Adipose tissue (tissue), 3 donors: ENCODE data around the gene ZFYVE1. TPM values are rescaled to one million over a fixed set of nuclear protein-coding genes. Genes with fewer than 3 reads are reported as not detected.
"Not testable (repeated sequence)": the region's sequence is repeated elsewhere in the genome, so short reads cannot be mapped to it uniquely, and the experiment has no call there.

Experiments
- H3K27ac ChIP-seq: one replicate; pipeline ENCODE4 v1.5.1; 2013; ENCODE audit warnings: low read depth, low read length
- WGBS, 3 donors: extraction: QIAGEN DNeasy Blood & Tissue Kit; methylation state at CpG; one replicate each; pipeline ENCODE4 v1.1.7; 2013; 5-methylcytosine and 5-hydroxymethylcytosine counted together
- polyA plus RNA-seq, 3 donors: library from polyadenylated mRNA; stranded (reverse); fragments of 200-250 nt; gene quantifications; one replicate each; pipeline ENCODE4 v1.2.3, GENCODE V29; 2013
- donor health status: healthy with polysubstance abuse.
- donor health status: Bipolar disorder and iron deficiency.
- donor health status: healthy.

The ZFYVE1 gene
- 1 to 10 TPM; 4.9 to 7.5 (median 6.7) TPM for polyA plus RNA-seq

- no peak within 1 kb of the TSS for H3K27ac ChIP-seq
- 1% methylated on average over 36 to 41 of the region's 42 CpGs for WGBS, 3 donors
Measured at GRCh38 chr14:73026845-73027542, at the start of gene ZFYVE1. Gene ZFYVE1, minus strand, starts transcription at chr14:73027106. Its CDS starts 2,598 bp downstream, at chr14:73024508.

- WGBS, 3 donors = 93 to 98% (median 98%) methylated on average over 4 of the region's 4 CpGs
- no peak overlapping the region for H3K27ac ChIP-seq
Measured at GRCh38 chr14:73069585-73069984, 42.7 kb upstream of the ZFYVE1 start.

GRCh38 chr14:73058922-73059673, 32.2 kb upstream of the ZFYVE1 start:
- 0% methylated on average over 24 to 27 of the region's 27 CpGs for WGBS, 3 donors
- peak overlapping the region; percentile 77 for H3K27ac ChIP-seq

- WGBS, 3 donors = 0% methylated on average over 53 to 57 of the region's 57 CpGs
- H3K27ac ChIP-seq = peak within 1 kb of the TSS; percentile 77
Measured at GRCh38 chr14:73058224-73058921, 31.5 kb upstream of the ZFYVE1 start, which contains the start of gene RBM25. Gene RBM25, plus strand, starts transcription at chr14:73058534. Its CDS starts 13,108 bp downstream, at chr14:73071642.

- 3 to 9% (median 5%) methylated on average over 8 of the region's 8 CpGs for WGBS, 3 donors
- peak overlapping the region; percentile 76 for H3K27ac ChIP-seq
Measured at GRCh38 chr14:73057944-73058223, 31.0 kb upstream of the ZFYVE1 start.

GRCh38 chr14:73055251-73055650, 28.3 kb upstream of the ZFYVE1 start:
- 89 to 96% (median 91%) methylated on average over 1 of the region's 1 CpG for WGBS, 3 donors
- no peak overlapping the region for H3K27ac ChIP-seq

- no peak overlapping the region for H3K27ac ChIP-seq
- WGBS, 3 donors = 62 to 66% (median 65%) methylated on average over 4 of the region's 4 CpGs
Measured at GRCh38 chr14:73049428-73049827, 22.5 kb upstream of the ZFYVE1 start.

- WGBS, 3 donors = 97 to 99% (median 98%) methylated on average over 1 of the region's 1 CpG
- no peak overlapping the region for H3K27ac ChIP-seq
Measured at GRCh38 chr14:73047808-73048207, 20.9 kb upstream of the ZFYVE1 start.

GRCh38 chr14:73036706-73037450, 10.0 kb upstream of the ZFYVE1 start:
- 90 to 91% (median 91%) methylated on average over 9 of the region's 9 CpGs for WGBS, 3 donors
- not testable (repeated sequence) for H3K27ac ChIP-seq

GRCh38 chr14:73027984-73028383, 1.1 kb upstream of the ZFYVE1 start:
- no peak overlapping the region for H3K27ac ChIP-seq

GRCh38 chr14:73027546-73027945, 640 bp upstream of the ZFYVE1 start:
- WGBS, 3 donors = 37 to 43% (median 37%) methylated on average over 3 of the region's 3 CpGs
- no peak overlapping the region for H3K27ac ChIP-seq

GRCh38 chr14:73026243-73026844, 562 bp downstream of the ZFYVE1 start:
- H3K27ac ChIP-seq = no peak overlapping the region
- WGBS, 3 donors = 1 to 4% (median 2%) methylated on average over 17 to 21 of the region's 21 CpGs

GRCh38 chr14:73025544-73025943, 1.4 kb downstream of the ZFYVE1 start:
- WGBS, 3 donors = 72 to 90% (median 81%) methylated on average over 3 of the region's 3 CpGs
- H3K27ac ChIP-seq = no peak overlapping the region

- no peak overlapping the region for H3K27ac ChIP-seq
- 93 to 99% (median 97%) methylated on average over 4 of the region's 4 CpGs for WGBS, 3 donors
Measured at GRCh38 chr14:73022051-73022450, 4.9 kb downstream of the ZFYVE1 start.

- WGBS, 3 donors = 92 to 97% (median 94%) methylated on average over 10 of the region's 10 CpGs
- not testable (repeated sequence) for H3K27ac ChIP-seq
Measured at GRCh38 chr14:73016011-73016410, 10.9 kb downstream of the ZFYVE1 start.

GRCh38 chr14:73015552-73015951, 11.4 kb downstream of the ZFYVE1 start:
- H3K27ac ChIP-seq = not testable (repeated sequence)
- 95 to 98% (median 98%) methylated on average over 14 of the region's 14 CpGs for WGBS, 3 donors

GRCh38 chr14:73014105-73014504, 12.8 kb downstream of the ZFYVE1 start:
- no peak overlapping the region for H3K27ac ChIP-seq

GRCh38 chr14:73011189-73011588, 15.7 kb downstream of the ZFYVE1 start:
- not testable (repeated sequence) for H3K27ac ChIP-seq
- WGBS, 3 donors = 94 to 98% (median 97%) methylated on average over 7 of the region's 7 CpGs

More at GRCh38 chr14:73014105-73014504, 12.8 kb downstream of the ZFYVE1 start:
- 78 to 91% (median 88%) methylated on average over 2 of the region's 2 CpGs for WGBS, 3 donors
